ENCODE measurements around the gene MLEC.
A peak's percentile ranks its signal among the peaks of the same experiment; 100 is the strongest.

GRCh38 chr12:120688527-120689071 is 1.6 kb downstream of the MLEC start:
- TF ChIP-seq POLR2A (IDR thresholded peaks at IDR 0.05) (peak in 1 of 2 donors; percentile 10), CTCF (IDR thresholded peaks at IDR 0.05) (no peak)
